WTC11 (cell line): ENCODE measurements around the gene SEC14L6. TPM values are rescaled to one million over a fixed set of nuclear protein-coding genes. Genes with fewer than 3 reads are reported as not detected.

ENCODE experiments used
- ATAC-seq: fragments of 200-7000 bp; cut with Tn5 transposase; 2 replicates; pipeline ENCODE4 v1.10.0; 2021; ENCODE audit warnings: mild to moderate bottlenecking, moderate library complexity
- CTCF ChIA-PET: fragments of 300-600 bp; sonication (Branson Sonifier 250); formaldehyde crosslinking; loops from one replicate; lab custom pipeline; 2021; ENCODE audit warnings: antibody characterized with exemption; lab: Charles Lee
- POLR2A ChIA-PET: fragments of 350-600 bp; sonication (Branson Sonifier 250); formaldehyde crosslinking; loops from one replicate; lab custom pipeline; 2021; ENCODE audit warnings: antibody characterized with exemption; lab: Charles Lee
- DNase-seq: peaks from one replicate; pipeline ENCODE4 v3.0.0; 2021; ENCODE audit warnings: low spot score
- H3K27ac Mint-ChIP-seq: 2 replicates; pipeline ENCODE4 v1.8.0; 2021; ENCODE audit warnings: mixed read lengths
- H3K27me3 Mint-ChIP-seq: 2 replicates; pipeline ENCODE4 v1.8.0; 2021; ENCODE audit warnings: low read depth, mild to moderate bottlenecking, moderate library complexity, mixed read lengths
- H3K36me3 Mint-ChIP-seq: 2 replicates; pipeline ENCODE4 v1.8.0; 2021; ENCODE audit warnings: mixed read lengths
- H3K4me1 Mint-ChIP-seq: 2 replicates; pipeline ENCODE4 v1.8.0; 2022; ENCODE audit warnings: mixed read lengths
- H3K4me3 Mint-ChIP-seq: 2 replicates; pipeline ENCODE4 v1.8.0; 2021; ENCODE audit warnings: mild to moderate bottlenecking, moderate library complexity, mixed read lengths
- H3K9me3 Mint-ChIP-seq: 2 replicates; pipeline ENCODE4 v1.8.0; 2021; ENCODE audit warnings: mixed read lengths
- ELF4 ChIP-seq: sonication (generic); formaldehyde crosslinking; IDR thresholded peaks from 2 replicates; pipeline ENCODE4 v1.8.1; 2022; ENCODE audit warnings: low read depth, mild to moderate bottlenecking, moderate library complexity, missing genetic modification reagents
- ESRRA ChIP-seq: sonication (generic); formaldehyde crosslinking; IDR thresholded peaks from 2 replicates; pipeline ENCODE4 v1.8.1; 2022; ENCODE audit warnings: mild to moderate bottlenecking, missing genetic modification reagents, borderline replicate concordance
- HMGA2 ChIP-seq: fragments of 250-450 bp; sonication (Bioruptor Pico); IDR thresholded peaks from 2 replicates; pipeline ENCODE4 v1.4.0; 2021; ENCODE audit warnings: mild to moderate bottlenecking, moderate library complexity
- HMGXB4 ChIP-seq: sonication (generic); formaldehyde crosslinking; IDR thresholded peaks from 2 replicates; pipeline ENCODE4 v1.8.1; 2023; ENCODE audit warnings: mild to moderate bottlenecking, moderate library complexity, missing genetic modification reagents
- IRF1 ChIP-seq: sonication (generic); formaldehyde crosslinking; IDR thresholded peaks from 2 replicates; pipeline ENCODE4 v1.8.0; 2023; ENCODE audit warnings: missing genetic modification reagents
- JUN ChIP-seq: sonication (generic); formaldehyde crosslinking; IDR thresholded peaks from 2 replicates; pipeline ENCODE4 v1.8.0; 2023; ENCODE audit warnings: mild to moderate bottlenecking, missing genetic modification reagents
- NFATC4 ChIP-seq: fragments of 250-450 bp; sonication (Bioruptor Pico); IDR thresholded peaks from 2 replicates; pipeline ENCODE4 v1.9.0; 2021; ENCODE audit warnings: mild to moderate bottlenecking
- NFYB ChIP-seq: sonication (generic); formaldehyde crosslinking; conservative IDR thresholded peaks from 2 replicates; pipeline ENCODE4 v1.8.0; 2022; ENCODE audit warnings: low read depth, missing genetic modification reagents
- OVOL2 ChIP-seq: fragments of 250-450 bp; sonication (Bioruptor Pico); IDR thresholded peaks from 2 replicates; pipeline ENCODE4 v1.9.0; 2021; ENCODE audit warnings: mild to moderate bottlenecking, borderline replicate concordance
- PRDM15 ChIP-seq: sonication (generic); formaldehyde crosslinking; IDR thresholded peaks from 2 replicates; pipeline ENCODE4 v1.8.0; 2022; ENCODE audit warnings: missing genetic modification reagents
- PRRX2 ChIP-seq: fragments of 250-450 bp; sonication (Bioruptor Pico); IDR thresholded peaks from 2 replicates; pipeline ENCODE4 v1.8.0; 2021; ENCODE audit warnings: mild to moderate bottlenecking
- RELA ChIP-seq: sonication (generic); formaldehyde crosslinking; IDR thresholded peaks from 2 replicates; pipeline ENCODE4 v1.8.1; 2022; ENCODE audit warnings: missing genetic modification reagents, mild to moderate bottlenecking, borderline replicate concordance
- RORB ChIP-seq: fragments of 250-450 bp; sonication (Bioruptor Pico); IDR thresholded peaks from 2 replicates; pipeline ENCODE4 v1.9.0; 2021; ENCODE audit warnings: mild to moderate bottlenecking
- SOX15 ChIP-seq: fragments of 250-450 bp; sonication (Bioruptor Pico); IDR thresholded peaks from 2 replicates; pipeline ENCODE4 v1.9.0; 2021; ENCODE audit warnings: mild to moderate bottlenecking
- TEAD4 ChIP-seq: sonication (generic); formaldehyde crosslinking; IDR thresholded peaks from 2 replicates; pipeline ENCODE4 v1.8.0; 2022; ENCODE audit warnings: mild to moderate bottlenecking, missing genetic modification reagents
- ZMAT4 ChIP-seq: fragments of 250-450 bp; sonication (Bioruptor Pico); IDR thresholded peaks from 2 replicates; pipeline ENCODE4 v1.9.0; 2021; ENCODE audit warnings: mild to moderate bottlenecking
- ZNF281 ChIP-seq: sonication (generic); formaldehyde crosslinking; IDR thresholded peaks from 2 replicates; pipeline ENCODE4 v1.8.0; 2023; ENCODE audit warnings: mild to moderate bottlenecking, missing genetic modification reagents
- ZNF317 ChIP-seq: sonication (generic); formaldehyde crosslinking; IDR thresholded peaks from 2 replicates; pipeline ENCODE4 v1.8.1; 2023; ENCODE audit warnings: low read depth, mild to moderate bottlenecking, moderate library complexity, missing genetic modification reagents, borderline replicate concordance
- ZNF423 ChIP-seq: fragments of 250-450 bp; sonication (Bioruptor Pico); IDR thresholded peaks from 2 replicates; pipeline ENCODE4 v2.1.2; 2022; ENCODE audit warnings: mild to moderate bottlenecking, moderate library complexity
- ZNF532 ChIP-seq: fragments of 250-450 bp; sonication (Bioruptor Pico); IDR thresholded peaks from 2 replicates; pipeline ENCODE4 v1.9.0; 2021; ENCODE audit warnings: mild to moderate bottlenecking, borderline replicate concordance
- total RNA-seq: library from RNA; stranded (reverse); gene quantifications from 3 replicates; pipeline ENCODE4 v1.2.3, GENCODE V29; 2021

Gene SEC14L6
- total RNA-seq, 1 experiment from 2014 or later: 1.6 TPM

- TF ChIP-seq HMGA2: no peak
- TF ChIP-seq OVOL2 (CRISPR knock-in tag): no peak
- TF ChIP-seq ZNF423: no peak
- no peak for TF ChIP-seq ZMAT4 (CRISPR knock-in tag)
- TF ChIP-seq, all 79 proteins: peak for 0
Measured at GRCh38 chr22:30508216-30508615, 38.3 kb downstream of the SEC14L6 start (continued).

- ATAC-seq: no peak
- POLR2A ChIA-PET: no interaction called here
Measured at GRCh38 chr22:30507670-30508069, 38.9 kb downstream of the SEC14L6 start.

GRCh38 chr22:30506507-30506968, 40.0 kb downstream of the SEC14L6 start:
- Mint-ChIP-seq H3K36me3 (no peaks in the 10 kb centered on the region), H3K9me3 (no peaks in the 10 kb centered on the region), H3K4me1 (no peaks in the 10 kb centered on the region), H3K27me3 (peaks cover 9% of the 10 kb centered on the region), H3K27ac (no peak overlapping the region), H3K4me3 (no peak overlapping the region)
- ChIA-PET CTCF (no interaction called here), POLR2A (no interaction called here)
- DNase-seq (no peak), ATAC-seq (no peak)
- TF ChIP-seq JUN (CRISPR knock-in tag): no peak
- no peak for TF ChIP-seq IRF1 (CRISPR knock-in tag)
- TF ChIP-seq NFATC4 (CRISPR knock-in tag): no peak
- TF ChIP-seq ZNF532 (CRISPR knock-in tag): no peak
- TF ChIP-seq SOX15 (CRISPR knock-in tag): no peak
- no peak for TF ChIP-seq HMGXB4
- no peak for TF ChIP-seq PRRX2 (CRISPR knock-in tag)
- no peak for TF ChIP-seq ZNF317 (CRISPR knock-in tag)
- TF ChIP-seq ZNF281: no peak
- no peak for TF ChIP-seq ESRRA (CRISPR knock-in tag)
- TF ChIP-seq RELA (CRISPR knock-in tag): no peak
- no peak for TF ChIP-seq NFYB
- no peak for TF ChIP-seq ELF4 (CRISPR knock-in tag)
- no peak for TF ChIP-seq TEAD4 (CRISPR knock-in tag)
- TF ChIP-seq PRDM15: no peak

More at GRCh38 chr22:30507670-30508069, 38.9 kb downstream of the SEC14L6 start:
- CTCF ChIA-PET: no interaction called here
- peaks cover 9% of the 10 kb centered on the region for H3K27me3 Mint-ChIP-seq
- H3K36me3 Mint-ChIP-seq: no peaks in the 10 kb centered on the region
- DNase-seq: no peak
- H3K9me3 Mint-ChIP-seq: peaks cover 4% of the 10 kb centered on the region
- H3K4me1 Mint-ChIP-seq: no peaks in the 10 kb centered on the region
- no peak overlapping the region for H3K4me3 Mint-ChIP-seq
- H3K27ac Mint-ChIP-seq: no peak overlapping the region
- no peak for TF ChIP-seq RORB (CRISPR knock-in tag)
- peak; percentile 92 for TF ChIP-seq HMGA2
